C1 segment of cervical spinal cord (tissue), 14 donors: ENCODE results near the gene CT45A2.
"Not testable (repeated sequence)": the region's sequence is repeated elsewhere in the genome, so short reads cannot be mapped to it uniquely, and the experiment has no call there.

Source experiments
- DNase-seq, 14 donors: peaks; one replicate each; lab custom pipeline; 2025; lab: John Stamatoyannopoulos, UW

Gene CT45A2, protein sequence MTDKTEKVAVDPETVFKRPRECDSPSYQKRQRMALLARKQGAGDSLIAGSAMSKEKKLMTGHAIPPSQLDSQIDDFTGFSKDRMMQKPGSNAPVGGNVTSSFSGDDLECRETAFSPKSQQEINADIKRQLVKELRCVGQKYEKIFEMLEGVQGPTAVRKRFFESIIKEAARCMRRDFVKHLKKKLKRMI

DNA sequence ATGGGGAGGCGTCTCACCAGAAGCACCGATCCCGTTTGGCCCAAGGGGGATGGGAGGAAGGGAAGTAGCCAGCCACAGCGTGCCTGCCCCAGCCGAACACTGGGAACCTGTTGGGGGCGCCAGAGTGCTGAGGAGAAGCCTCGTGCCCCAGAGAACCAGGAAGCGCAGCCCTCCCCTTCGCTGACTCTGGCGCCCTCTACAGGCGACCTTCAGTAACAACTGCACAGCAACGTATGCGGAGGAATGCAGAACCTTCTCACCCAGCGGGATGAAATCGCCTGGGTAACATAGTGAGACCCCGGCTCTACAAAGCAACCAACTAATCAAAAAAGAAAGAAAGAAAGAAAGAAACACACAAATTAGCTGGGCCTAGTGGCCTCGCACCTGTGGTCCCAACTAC, at the start of gene CT45A2:
TSS of gene CT45A2 (minus strand) at position 101 of the 400 bp plus-strand sequence. CDS start 3,747 bp downstream, outside the sequence.
- not testable (repeated sequence) for DNase-seq

DNA sequence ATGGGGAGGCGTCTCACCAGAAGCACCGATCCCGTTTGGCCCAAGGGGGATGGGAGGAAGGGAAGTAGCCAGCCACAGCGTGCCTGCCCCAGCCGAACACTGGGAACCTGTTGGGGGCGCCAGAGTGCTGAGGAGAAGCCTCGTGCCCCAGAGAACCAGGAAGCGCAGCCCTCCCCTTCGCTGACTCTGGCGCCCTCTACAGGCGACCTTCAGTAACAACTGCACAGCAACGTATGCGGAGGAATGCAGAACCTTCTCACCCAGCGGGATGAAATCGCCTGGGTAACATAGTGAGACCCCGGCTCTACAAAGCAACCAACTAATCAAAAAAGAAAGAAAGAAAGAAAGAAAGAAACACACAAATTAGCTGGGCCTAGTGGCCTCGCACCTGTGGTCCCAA, 34.6 kb upstream of the CT45A2 start, which contains the start of gene CT45A8:
TSS of gene CT45A8 (minus strand) at position 101 of the 400 bp plus-strand sequence. CDS start 3,755 bp downstream, outside the sequence.
- DNase-seq: not testable (repeated sequence)

DNA sequence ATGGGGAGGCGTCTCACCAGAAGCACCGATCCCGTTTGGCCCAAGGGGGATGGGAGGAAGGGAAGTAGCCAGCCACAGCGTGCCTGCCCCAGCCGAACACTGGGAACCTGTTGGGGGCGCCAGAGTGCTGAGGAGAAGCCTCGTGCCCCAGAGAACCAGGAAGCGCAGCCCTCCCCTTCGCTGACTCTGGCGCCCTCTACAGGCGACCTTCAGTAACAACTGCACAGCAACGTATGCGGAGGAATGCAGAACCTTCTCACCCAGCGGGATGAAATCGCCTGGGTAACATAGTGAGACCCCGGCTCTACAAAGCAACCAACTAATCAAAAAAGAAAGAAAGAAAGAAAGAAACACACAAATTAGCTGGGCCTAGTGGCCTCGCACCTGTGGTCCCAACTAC, 17.4 kb upstream of the CT45A2 start, which contains the start of gene CT45A7:
TSS of gene CT45A7 (minus strand) at position 101 of the 400 bp plus-strand sequence. CDS start 3,747 bp downstream, outside the sequence.
- not testable (repeated sequence) for DNase-seq

DNA sequence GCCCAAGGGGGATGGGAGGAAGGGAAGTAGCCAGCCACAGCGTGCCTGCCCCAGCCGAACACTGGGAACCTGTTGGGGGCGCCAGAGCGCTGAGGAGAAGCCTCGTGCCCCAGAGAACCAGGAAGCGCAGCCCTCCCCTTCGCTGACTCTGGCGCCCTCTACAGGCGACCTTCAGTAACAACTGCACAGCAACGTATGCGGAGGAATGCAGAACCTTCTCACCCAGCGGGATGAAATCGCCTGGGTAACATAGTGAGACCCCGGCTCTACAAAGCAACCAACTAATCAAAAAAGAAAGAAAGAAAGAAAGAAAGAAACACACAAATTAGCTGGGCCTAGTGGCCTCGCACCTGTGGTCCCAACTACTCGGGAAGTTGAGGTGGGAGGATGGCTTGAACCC, 17.1 kb downstream of the CT45A2 start, which contains the start of gene CT45A6:
TSS of gene CT45A6 (minus strand) at position 101 of the 400 bp plus-strand sequence. CDS start 3,794 bp downstream, outside the sequence.
- not testable (repeated sequence) for DNase-seq

DNA sequence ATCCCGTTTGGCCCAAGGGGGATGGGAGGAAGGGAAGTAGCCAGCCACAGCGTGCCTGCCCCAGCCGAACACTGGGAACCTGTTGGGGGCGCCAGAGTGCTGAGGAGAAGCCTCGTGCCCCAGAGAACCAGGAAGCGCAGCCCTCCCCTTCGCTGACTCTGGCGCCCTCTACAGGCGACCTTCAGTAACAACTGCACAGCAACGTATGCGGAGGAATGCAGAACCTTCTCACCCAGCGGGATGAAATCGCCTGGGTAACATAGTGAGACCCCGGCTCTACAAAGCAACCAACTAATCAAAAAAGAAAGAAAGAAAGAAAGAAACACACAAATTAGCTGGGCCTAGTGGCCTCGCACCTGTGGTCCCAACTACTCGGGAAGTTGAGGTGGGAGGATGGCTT, 34.4 kb downstream of the CT45A2 start, which contains the start of gene CT45A5:
TSS of gene CT45A5 (minus strand) at position 101 of the 400 bp plus-strand sequence. CDS start 3,774 bp downstream, outside the sequence.
- not testable (repeated sequence) for DNase-seq

DNA sequence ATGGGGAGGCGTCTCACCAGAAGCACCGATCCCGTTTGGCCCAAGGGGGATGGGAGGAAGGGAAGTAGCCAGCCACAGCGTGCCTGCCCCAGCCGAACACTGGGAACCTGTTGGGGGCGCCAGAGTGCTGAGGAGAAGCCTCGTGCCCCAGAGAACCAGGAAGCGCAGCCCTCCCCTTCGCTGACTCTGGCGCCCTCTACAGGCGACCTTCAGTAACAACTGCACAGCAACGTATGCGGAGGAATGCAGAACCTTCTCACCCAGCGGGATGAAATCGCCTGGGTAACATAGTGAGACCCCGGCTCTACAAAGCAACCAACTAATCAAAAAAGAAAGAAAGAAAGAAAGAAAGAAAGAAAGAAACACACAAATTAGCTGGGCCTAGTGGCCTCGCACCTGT, 51.7 kb downstream of the CT45A2 start, which contains the start of gene CT45A3:
TSS of gene CT45A3 (minus strand) at position 101 of the 400 bp plus-strand sequence. CDS start 3,747 bp downstream, outside the sequence.
- not testable (repeated sequence) for DNase-seq
